ENCODE measurements around the gene GABRG3.

Gene GABRG3

GRCh38 chr15:27582726-27583410, 611.9 kb downstream of the GABRG3 start:
- Histone ChIP-seq H3K4me3 (no peak overlapping the region), H3K27ac (no peak overlapping the region)

GRCh38 chr15:27583651-27584050, 612.7 kb downstream of the GABRG3 start:
- Histone ChIP-seq H3K27ac (no peak overlapping the region), H3K4me3 (no peak overlapping the region)

GRCh38 chr15:27585041-27585640, 614.2 kb downstream of the GABRG3 start:
- H3K4me3 ChIP-seq: no peak overlapping the region
- H3K27ac ChIP-seq: no peak overlapping the region

- no peak overlapping the region for H3K4me3 ChIP-seq
- no peak overlapping the region for H3K27ac ChIP-seq
These were observed 616.8 kb downstream of the GABRG3 start for GRCh38 chr15:27587810-27588209.

- Histone ChIP-seq H3K4me3 (no peak overlapping the region), H3K27ac (no peak overlapping the region)
These were observed 618.3 kb downstream of the GABRG3 start for GRCh38 chr15:27589260-27589659.

- H3K27ac ChIP-seq: no peak overlapping the region
- no peak overlapping the region for H3K4me3 ChIP-seq
These were observed 618.8 kb downstream of the GABRG3 start for GRCh38 chr15:27589782-27590181.

Data from skin epidermis (tissue), 12 donors.